DND-41 (cell line): ENCODE measurements around the gene NFIA.

Experiments used
- ATAC-seq: fragments of 200-7000 bp; cut with Tn5 transposase; 3 replicates; pipeline ENCODE4 v1.9.1; 2021; ENCODE audit warnings: low read depth; ENCODE audit not compliant: insufficient read depth
- DNase-seq: peaks from one replicate; pipeline ENCODE4 v3.0.0-alpha.2; 2020
- H2AFZ ChIP-seq: 2 replicates; pipeline ENCODE4 v1.6.0; 2012; ENCODE audit warnings: low read depth, low read length
- H3K27ac ChIP-seq: 2 replicates; pipeline ENCODE4 v1.5.1; 2012; ENCODE audit warnings: low read length, inconsistent platforms
- H3K27me3 ChIP-seq: fragments of 200-600 bp; sonication (generic); 2 replicates; pipeline ENCODE4 v1.6.0; 2012; ENCODE audit warnings: low read length, mild to moderate bottlenecking, inconsistent platforms; ENCODE audit not compliant: insufficient read depth, poor library complexity
- H3K36me3 ChIP-seq: 2 replicates; pipeline ENCODE4 v1.5.1; 2012; ENCODE audit warnings: low read length, inconsistent platforms; ENCODE audit not compliant: insufficient read depth
- H3K4me1 ChIP-seq: 2 replicates; pipeline ENCODE4 v1.5.1; 2012; ENCODE audit warnings: mild to moderate bottlenecking, low read length; ENCODE audit not compliant: insufficient read depth
- H3K4me2 ChIP-seq: 2 replicates; pipeline ENCODE4 v1.6.0; 2012; ENCODE audit warnings: mild to moderate bottlenecking, moderate library complexity, low read length, inconsistent platforms; ENCODE audit not compliant: insufficient read depth
- H3K4me3 ChIP-seq, 2 experiments: fragments of 200-600 bp in 1 of 2; shearing (Covaris generic) in 1 of 2; 2 replicates each; pipeline ENCODE4 v1.5.1; 2012 to 2016; ENCODE audit warnings: inconsistent platforms in 2 of 2, low read length in 2 of 2, mild to moderate bottlenecking in 2 of 2, low read depth in 1 of 2, moderate library complexity in 1 of 2
- H3K79me2 ChIP-seq: 2 replicates; pipeline ENCODE4 v1.6.0; 2012; ENCODE audit warnings: low read length, inconsistent platforms; ENCODE audit not compliant: insufficient read depth
- H3K9ac ChIP-seq: 2 replicates; pipeline ENCODE4 v1.6.0; 2012; ENCODE audit warnings: low read depth, mild to moderate bottlenecking, inconsistent platforms, low read length, moderate library complexity
- H3K9me3 ChIP-seq: 2 replicates; pipeline ENCODE4 v1.5.1; 2012; ENCODE audit warnings: low read length, moderate library complexity, mild to moderate bottlenecking, inconsistent platforms; ENCODE audit not compliant: insufficient read depth, severe bottlenecking
- H4K20me1 ChIP-seq: 2 replicates; pipeline ENCODE4 v1.6.0; 2012; ENCODE audit warnings: low read length; ENCODE audit not compliant: insufficient read depth
- EZH2 ChIP-seq: IDR thresholded peaks from 3 replicates; pipeline ENCODE4 v1.6.1; 2012; ENCODE audit warnings: borderline replicate concordance, low read depth, mild to moderate bottlenecking, moderate library complexity, low read length, inconsistent platforms; ENCODE audit not compliant: severe bottlenecking
- TF ChIP-seq, protein P1 (sequence below): IDR thresholded peaks from 2 replicates; pipeline ENCODE4 v1.5.1; 2012; ENCODE audit warnings: borderline replicate concordance, low read length, moderate library complexity, mild to moderate bottlenecking; ENCODE audit not compliant: poor library complexity, severe bottlenecking; ENCODE audit errors: extremely low read depth

The NFIA gene

DNA sequence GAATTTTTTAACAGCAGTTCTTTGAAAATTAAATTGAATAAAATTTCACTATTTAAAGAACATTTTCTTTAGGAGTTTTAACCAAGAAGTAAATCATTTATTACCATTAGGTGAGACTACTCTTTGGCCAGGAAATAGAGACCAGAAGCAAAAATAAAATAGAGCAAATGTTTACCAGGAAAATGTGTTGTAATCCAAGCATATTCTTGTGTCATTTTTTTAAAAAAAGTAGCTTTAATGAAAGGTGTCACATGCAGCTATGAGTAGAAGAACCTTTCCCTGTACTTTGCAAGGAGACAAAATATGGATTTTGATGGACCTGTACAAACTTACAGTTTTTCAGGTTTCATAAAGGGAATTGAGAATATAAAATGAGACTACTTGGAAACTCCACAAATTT is 140.8 kb downstream of the NFIA start:
- H3K79me2 ChIP-seq = no peaks in the 10 kb centered on the region

DNA sequence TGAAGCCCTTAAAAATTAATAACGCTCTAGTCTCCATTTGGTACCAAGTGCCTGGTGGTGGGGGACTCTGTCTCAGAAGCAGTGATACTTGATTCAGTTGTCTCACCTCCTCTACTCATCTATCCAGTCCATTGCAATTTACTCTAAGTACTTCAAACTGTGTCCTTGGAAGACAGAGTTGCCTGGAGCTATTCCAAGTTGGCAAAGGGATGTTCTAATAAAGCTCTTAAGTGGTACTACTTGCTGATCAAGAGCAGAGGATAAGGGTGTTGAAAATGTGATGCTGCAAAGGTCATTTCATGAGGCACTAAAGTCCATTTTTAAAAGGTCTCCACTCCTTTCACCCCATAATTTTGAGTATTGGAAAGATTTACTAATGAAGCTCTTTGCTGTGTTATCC is 142.2 kb downstream of the NFIA start:
- no peaks in the 10 kb centered on the region for H3K36me3 ChIP-seq
- no peaks in the 10 kb centered on the region for H3K27me3 ChIP-seq
- no peak overlapping the region for H2AFZ ChIP-seq
- DNase-seq = no peak
- H4K20me1 ChIP-seq = no peaks in the 10 kb centered on the region
- no peak for TF ChIP-seq EZH2
- no peak overlapping the region for H3K27ac ChIP-seq
- H3K4me3 ChIP-seq = no peak overlapping the region
- H3K79me2 ChIP-seq = no peaks in the 10 kb centered on the region
- no peak overlapping the region for H3K4me2 ChIP-seq
- no peaks in the 10 kb centered on the region for H3K4me1 ChIP-seq
- H3K9me3 ChIP-seq = no peaks in the 10 kb centered on the region
- no peak overlapping the region for H3K9ac ChIP-seq
- ATAC-seq = no peak

More for the DNA sequence above, 140.8 kb downstream of the NFIA start:
- Histone ChIP-seq H3K9me3 (no peaks in the 10 kb centered on the region), H3K4me2 (no peak overlapping the region), H3K36me3 (no peaks in the 10 kb centered on the region), H3K27me3 (no peaks in the 10 kb centered on the region), H4K20me1 (no peaks in the 10 kb centered on the region), H3K4me3 (no peak overlapping the region), H2AFZ (no peak overlapping the region), H3K4me1 (no peaks in the 10 kb centered on the region), H3K27ac (no peak overlapping the region), H3K9ac (no peak overlapping the region)
- DNase-seq (no peak), ATAC-seq (no peak)
- TF ChIP-seq, protein P1, sequence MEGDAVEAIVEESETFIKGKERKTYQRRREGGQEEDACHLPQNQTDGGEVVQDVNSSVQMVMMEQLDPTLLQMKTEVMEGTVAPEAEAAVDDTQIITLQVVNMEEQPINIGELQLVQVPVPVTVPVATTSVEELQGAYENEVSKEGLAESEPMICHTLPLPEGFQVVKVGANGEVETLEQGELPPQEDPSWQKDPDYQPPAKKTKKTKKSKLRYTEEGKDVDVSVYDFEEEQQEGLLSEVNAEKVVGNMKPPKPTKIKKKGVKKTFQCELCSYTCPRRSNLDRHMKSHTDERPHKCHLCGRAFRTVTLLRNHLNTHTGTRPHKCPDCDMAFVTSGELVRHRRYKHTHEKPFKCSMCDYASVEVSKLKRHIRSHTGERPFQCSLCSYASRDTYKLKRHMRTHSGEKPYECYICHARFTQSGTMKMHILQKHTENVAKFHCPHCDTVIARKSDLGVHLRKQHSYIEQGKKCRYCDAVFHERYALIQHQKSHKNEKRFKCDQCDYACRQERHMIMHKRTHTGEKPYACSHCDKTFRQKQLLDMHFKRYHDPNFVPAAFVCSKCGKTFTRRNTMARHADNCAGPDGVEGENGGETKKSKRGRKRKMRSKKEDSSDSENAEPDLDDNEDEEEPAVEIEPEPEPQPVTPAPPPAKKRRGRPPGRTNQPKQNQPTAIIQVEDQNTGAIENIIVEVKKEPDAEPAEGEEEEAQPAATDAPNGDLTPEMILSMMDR = no peak
- no peak for TF ChIP-seq EZH2

DNA sequence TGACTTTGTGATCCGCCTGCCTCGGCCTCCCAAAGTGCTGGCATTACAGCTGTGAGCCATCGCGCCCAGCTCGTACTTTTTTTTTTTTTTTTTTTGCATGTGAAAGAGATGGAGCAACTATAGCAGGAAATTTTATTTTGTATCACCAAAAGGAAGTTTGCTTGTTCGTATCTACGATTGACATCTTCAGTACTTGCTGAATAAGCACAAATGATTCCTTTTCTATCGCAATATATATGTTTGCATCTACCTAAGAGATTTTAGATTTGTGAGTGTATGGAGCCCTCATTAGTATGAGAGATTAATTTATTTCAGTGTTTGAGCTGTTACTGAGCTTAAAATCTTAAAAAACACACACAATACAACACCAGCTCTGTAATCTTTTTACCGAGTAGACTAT is 143.1 kb downstream of the NFIA start:
- Histone ChIP-seq H3K4me2 (no peak overlapping the region), H2AFZ (no peak overlapping the region), H3K27me3 (no peaks in the 10 kb centered on the region), H3K4me1 (no peaks in the 10 kb centered on the region), H3K9ac (no peak overlapping the region), H3K79me2 (no peaks in the 10 kb centered on the region), H3K27ac (no peak overlapping the region), H4K20me1 (no peaks in the 10 kb centered on the region), H3K36me3 (no peaks in the 10 kb centered on the region), H3K4me3 (no peak overlapping the region), H3K9me3 (no peaks in the 10 kb centered on the region)
- no peak for ATAC-seq
- no peak for TF ChIP-seq EZH2
- TF ChIP-seq, protein P1 = no peak
- no peak for DNase-seq

DNA sequence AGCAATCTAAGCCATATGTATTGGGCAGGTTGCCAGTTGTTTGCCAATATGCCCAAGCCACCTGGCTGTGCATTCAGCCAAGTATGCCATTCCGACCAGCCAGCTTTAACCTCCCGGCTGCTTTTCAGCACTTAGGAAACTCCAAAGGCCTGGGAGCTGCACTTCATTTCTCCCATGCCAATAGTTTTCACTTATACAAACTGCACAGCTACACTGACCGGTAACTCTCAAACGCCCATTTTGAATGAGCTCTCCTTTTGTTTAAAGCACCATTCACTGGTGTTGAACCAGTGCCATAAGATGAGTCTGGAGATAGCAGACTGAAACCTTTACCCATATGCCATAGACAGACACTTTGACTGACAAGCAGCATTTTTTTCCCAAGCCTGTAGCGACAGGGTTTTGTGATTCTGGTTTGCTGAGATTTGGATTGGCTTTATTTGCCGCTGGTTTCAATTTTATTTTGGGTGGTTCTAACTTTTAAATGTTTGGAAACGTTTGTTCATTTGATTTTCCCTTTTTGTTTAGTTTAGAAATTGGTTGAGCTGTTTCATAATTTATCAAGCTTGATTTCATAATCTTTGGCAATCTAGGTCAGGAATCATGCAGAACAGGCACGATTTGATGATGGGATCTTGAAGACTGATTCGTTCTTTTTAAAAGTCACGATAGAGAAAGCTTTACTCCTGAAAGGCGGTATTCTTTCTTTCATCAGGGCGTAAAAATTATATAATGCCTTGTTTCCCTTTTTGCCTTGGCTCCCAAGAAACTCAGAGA is 144.6 kb downstream of the NFIA start:
- no peak overlapping the region for H3K4me2 ChIP-seq
- no peaks in the 10 kb centered on the region for H3K36me3 ChIP-seq
- no peaks in the 10 kb centered on the region for H3K79me2 ChIP-seq
- H3K9ac ChIP-seq = no peak overlapping the region
- H4K20me1 ChIP-seq = no peaks in the 10 kb centered on the region
- no peak for ATAC-seq
- TF ChIP-seq, protein P1 = no peak
- no peak for TF ChIP-seq EZH2
- no peak for DNase-seq
- no peak overlapping the region for H3K4me3 ChIP-seq
- no peaks in the 10 kb centered on the region for H3K4me1 ChIP-seq
- H2AFZ ChIP-seq = no peak overlapping the region
- H3K27me3 ChIP-seq = no peaks in the 10 kb centered on the region
- H3K27ac ChIP-seq = no peak overlapping the region
- H3K9me3 ChIP-seq = no peaks in the 10 kb centered on the region
